ENCODE measurements around the gene LYRM4. TPM values are rescaled to one million over a fixed set of nuclear protein-coding genes. Genes with fewer than 3 reads are reported as not detected.

The LYRM4 gene
- total and polyA plus RNA-seq, 2 experiments from 2014 or later, result 51.0 to 62.0 TPM

DNA sequence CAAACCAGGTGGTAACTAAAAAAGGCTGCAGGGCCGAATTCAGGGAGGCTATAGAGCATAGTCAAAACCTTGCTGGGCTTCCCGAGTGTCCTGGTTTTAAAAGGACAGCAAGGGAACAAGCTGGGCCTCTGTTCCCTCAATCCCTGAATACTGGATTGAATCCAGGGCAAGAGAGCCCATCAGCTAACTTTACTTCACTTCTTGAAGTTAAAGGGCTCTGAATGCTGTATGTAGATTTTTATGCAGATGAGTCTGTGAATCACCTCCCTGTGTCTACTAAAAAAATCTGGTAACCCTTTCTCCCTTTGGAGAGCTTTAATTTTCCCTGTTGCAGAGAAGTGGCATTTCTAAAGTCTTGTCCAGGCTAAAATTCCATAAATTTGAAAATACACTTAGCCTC, 29.5 kb downstream of the LYRM4 start (continued):
- TF ChIP-seq, protein P1, sequence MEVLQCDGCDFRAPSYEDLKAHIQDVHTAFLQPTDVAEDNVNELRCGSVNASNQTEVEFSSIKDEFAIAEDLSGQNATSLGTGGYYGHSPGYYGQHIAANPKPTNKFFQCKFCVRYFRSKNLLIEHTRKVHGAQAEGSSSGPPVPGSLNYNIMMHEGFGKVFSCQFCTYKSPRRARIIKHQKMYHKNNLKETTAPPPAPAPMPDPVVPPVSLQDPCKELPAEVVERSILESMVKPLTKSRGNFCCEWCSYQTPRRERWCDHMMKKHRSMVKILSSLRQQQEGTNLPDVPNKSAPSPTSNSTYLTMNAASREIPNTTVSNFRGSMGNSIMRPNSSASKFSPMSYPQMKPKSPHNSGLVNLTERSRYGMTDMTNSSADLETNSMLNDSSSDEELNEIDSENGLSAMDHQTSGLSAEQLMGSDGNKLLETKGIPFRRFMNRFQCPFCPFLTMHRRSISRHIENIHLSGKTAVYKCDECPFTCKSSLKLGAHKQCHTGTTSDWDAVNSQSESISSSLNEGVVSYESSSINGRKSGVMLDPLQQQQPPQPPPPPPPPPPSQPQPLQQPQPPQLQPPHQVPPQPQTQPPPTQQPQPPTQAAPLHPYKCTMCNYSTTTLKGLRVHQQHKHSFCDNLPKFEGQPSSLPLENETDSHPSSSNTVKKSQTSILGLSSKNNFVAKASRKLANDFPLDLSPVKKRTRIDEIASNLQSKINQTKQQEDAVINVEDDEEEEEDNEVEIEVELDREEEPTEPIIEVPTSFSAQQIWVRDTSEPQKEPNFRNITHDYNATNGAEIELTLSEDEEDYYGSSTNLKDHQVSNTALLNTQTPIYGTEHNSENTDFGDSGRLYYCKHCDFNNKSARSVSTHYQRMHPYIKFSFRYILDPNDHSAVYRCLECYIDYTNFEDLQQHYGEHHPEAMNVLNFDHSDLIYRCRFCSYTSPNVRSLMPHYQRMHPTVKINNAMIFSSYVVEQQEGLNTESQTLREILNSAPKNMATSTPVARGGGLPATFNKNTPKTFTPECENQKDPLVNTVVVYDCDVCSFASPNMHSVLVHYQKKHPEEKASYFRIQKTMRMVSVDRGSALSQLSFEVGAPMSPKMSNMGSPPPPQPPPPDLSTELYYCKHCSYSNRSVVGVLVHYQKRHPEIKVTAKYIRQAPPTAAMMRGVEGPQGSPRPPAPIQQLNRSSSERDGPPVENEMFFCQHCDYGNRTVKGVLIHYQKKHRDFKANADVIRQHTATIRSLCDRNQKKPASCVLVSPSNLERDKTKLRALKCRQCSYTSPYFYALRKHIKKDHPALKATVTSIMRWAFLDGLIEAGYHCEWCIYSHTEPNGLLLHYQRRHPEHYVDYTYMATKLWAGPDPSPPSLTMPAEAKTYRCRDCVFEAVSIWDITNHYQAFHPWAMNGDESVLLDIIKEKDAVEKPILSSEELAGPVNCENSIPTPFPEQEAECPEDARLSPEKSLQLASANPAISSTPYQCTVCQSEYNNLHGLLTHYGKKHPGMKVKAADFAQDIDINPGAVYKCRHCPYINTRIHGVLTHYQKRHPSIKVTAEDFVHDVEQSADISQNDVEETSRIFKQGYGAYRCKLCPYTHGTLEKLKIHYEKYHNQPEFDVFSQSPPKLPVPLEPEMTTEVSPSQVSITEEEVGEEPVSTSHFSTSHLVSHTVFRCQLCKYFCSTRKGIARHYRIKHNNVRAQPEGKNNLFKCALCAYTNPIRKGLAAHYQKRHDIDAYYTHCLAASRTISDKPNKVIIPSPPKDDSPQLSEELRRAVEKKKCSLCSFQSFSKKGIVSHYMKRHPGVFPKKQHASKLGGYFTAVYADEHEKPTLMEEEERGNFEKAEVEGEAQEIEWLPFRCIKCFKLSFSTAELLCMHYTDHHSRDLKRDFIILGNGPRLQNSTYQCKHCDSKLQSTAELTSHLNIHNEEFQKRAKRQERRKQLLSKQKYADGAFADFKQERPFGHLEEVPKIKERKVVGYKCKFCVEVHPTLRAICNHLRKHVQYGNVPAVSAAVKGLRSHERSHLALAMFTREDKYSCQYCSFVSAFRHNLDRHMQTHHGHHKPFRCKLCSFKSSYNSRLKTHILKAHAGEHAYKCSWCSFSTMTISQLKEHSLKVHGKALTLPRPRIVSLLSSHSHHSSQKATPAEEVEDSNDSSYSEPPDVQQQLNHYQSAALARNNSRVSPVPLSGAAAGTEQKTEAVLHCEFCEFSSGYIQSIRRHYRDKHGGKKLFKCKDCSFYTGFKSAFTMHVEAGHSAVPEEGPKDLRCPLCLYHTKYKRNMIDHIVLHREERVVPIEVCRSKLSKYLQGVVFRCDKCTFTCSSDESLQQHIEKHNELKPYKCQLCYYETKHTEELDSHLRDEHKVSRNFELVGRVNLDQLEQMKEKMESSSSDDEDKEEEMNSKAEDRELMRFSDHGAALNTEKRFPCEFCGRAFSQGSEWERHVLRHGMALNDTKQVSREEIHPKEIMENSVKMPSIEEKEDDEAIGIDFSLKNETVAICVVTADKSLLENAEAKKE (CRISPR knock-in tag; IDR thresholded peaks at IDR 0.05), result no peak
- TF ChIP-seq, protein P2, sequence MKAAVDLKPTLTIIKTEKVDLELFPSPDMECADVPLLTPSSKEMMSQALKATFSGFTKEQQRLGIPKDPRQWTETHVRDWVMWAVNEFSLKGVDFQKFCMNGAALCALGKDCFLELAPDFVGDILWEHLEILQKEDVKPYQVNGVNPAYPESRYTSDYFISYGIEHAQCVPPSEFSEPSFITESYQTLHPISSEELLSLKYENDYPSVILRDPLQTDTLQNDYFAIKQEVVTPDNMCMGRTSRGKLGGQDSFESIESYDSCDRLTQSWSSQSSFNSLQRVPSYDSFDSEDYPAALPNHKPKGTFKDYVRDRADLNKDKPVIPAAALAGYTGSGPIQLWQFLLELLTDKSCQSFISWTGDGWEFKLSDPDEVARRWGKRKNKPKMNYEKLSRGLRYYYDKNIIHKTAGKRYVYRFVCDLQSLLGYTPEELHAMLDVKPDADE (IDR thresholded peaks at IDR 0.05), result no peak
- no peak for TF ChIP-seq ZNF114 (CRISPR knock-in tag; IDR thresholded peaks at IDR 0.05)
- no peak for TF ChIP-seq EZH2phosphoT487 (IDR thresholded peaks at IDR 0.05; ENCODE audit: unreplicated experiment)
- no peak for TF ChIP-seq EZH2 (IDR thresholded peaks at IDR 0.05; ENCODE audit: low read depth, unreplicated experiment)
- TF ChIP-seq ZNF331 (CRISPR knock-in tag; IDR thresholded peaks at IDR 0.05; ENCODE audit: low read depth), result no peak
- no peak for TF ChIP-seq POLR2AphosphoS5 (IDR thresholded peaks at IDR 0.05; ENCODE audit: low read depth)
- TF ChIP-seq, protein P3, sequence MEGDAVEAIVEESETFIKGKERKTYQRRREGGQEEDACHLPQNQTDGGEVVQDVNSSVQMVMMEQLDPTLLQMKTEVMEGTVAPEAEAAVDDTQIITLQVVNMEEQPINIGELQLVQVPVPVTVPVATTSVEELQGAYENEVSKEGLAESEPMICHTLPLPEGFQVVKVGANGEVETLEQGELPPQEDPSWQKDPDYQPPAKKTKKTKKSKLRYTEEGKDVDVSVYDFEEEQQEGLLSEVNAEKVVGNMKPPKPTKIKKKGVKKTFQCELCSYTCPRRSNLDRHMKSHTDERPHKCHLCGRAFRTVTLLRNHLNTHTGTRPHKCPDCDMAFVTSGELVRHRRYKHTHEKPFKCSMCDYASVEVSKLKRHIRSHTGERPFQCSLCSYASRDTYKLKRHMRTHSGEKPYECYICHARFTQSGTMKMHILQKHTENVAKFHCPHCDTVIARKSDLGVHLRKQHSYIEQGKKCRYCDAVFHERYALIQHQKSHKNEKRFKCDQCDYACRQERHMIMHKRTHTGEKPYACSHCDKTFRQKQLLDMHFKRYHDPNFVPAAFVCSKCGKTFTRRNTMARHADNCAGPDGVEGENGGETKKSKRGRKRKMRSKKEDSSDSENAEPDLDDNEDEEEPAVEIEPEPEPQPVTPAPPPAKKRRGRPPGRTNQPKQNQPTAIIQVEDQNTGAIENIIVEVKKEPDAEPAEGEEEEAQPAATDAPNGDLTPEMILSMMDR (conservative IDR thresholded peaks at IDR 0.05; ENCODE audit: low read depth in 2 of 2), result no peak
- TF ChIP-seq NANOG (IDR thresholded peaks at IDR 0.05; ENCODE audit: borderline replicate concordance), result no peak
- no peak for TF ChIP-seq CREB1 (CRISPR knock-in tag; IDR thresholded peaks at IDR 0.05; ENCODE audit: low read depth)
